BLaER1 (cell line): ENCODE data around the gene RHOH.

Experiments used
- H3K27ac ChIP-seq: shearing (Covaris generic); formaldehyde crosslinking; 2 replicates; pipeline ENCODE4 v1.8.1; 2022
- H3K27me3 ChIP-seq: shearing (Covaris generic); formaldehyde crosslinking; 2 replicates; pipeline ENCODE4 v1.8.1; 2022
- H3K36me3 ChIP-seq: shearing (Covaris generic); formaldehyde crosslinking; 2 replicates; pipeline ENCODE4 v1.8.1; 2022
- H3K4me1 ChIP-seq: shearing (Covaris generic); formaldehyde crosslinking; 2 replicates; pipeline ENCODE4 v1.8.1; 2022
- H3K4me2 ChIP-seq: shearing (Covaris generic); formaldehyde crosslinking; 2 replicates; pipeline ENCODE4 v1.8.1; 2022
- H3K4me3 ChIP-seq: shearing (Covaris generic); formaldehyde crosslinking; 2 replicates; pipeline ENCODE4 v1.8.1; 2022
- H3K9ac ChIP-seq: shearing (Covaris generic); formaldehyde crosslinking; 2 replicates; pipeline ENCODE4 v1.8.1; 2022
- H3K9me3 ChIP-seq: shearing (Covaris generic); formaldehyde crosslinking; 2 replicates; pipeline ENCODE4 v1.8.1; 2022
- H4K20me1 ChIP-seq: shearing (Covaris generic); formaldehyde crosslinking; 2 replicates; pipeline ENCODE4 v1.8.1; 2022
- Cebpa-rat ChIP-seq: shearing (Covaris generic); IDR thresholded peaks from 2 replicates; pipeline ENCODE4 v1.8.1; 2022

RHOH gene

GRCh38 chr4:40241026-40241425 lies 44.2 kb downstream of the RHOH start:
- Histone ChIP-seq H3K9me3 (no peaks in the 10 kb centered on the region), H4K20me1 (peaks cover 38% of the 10 kb centered on the region; the same call in 1 of the 2 replicates), H3K27me3 (no peaks in the 10 kb centered on the region), H3K4me3 (no peak overlapping the region), H3K9ac (no peak overlapping the region), H3K4me1 (peaks cover 48% of the 10 kb centered on the region), H3K4me2 (no peak overlapping the region), H3K36me3 (peaks cover 68% of the 10 kb centered on the region), H3K27ac (no peak overlapping the region)
- TF ChIP-seq Cebpa-rat: no peak

GRCh38 chr4:40241941-40242340 lies 45.1 kb downstream of the RHOH start:
- Histone ChIP-seq H3K4me3 (no peak overlapping the region), H3K36me3 (peaks cover 72% of the 10 kb centered on the region), H3K9me3 (no peaks in the 10 kb centered on the region), H3K4me1 (peaks cover 56% of the 10 kb centered on the region), H3K27ac (peak overlapping the region; percentile 31; the same call in 1 of the 2 replicates), H4K20me1 (peaks cover 38% of the 10 kb centered on the region; the same call in 1 of the 2 replicates), H3K4me2 (peak overlapping the region; percentile 11), H3K27me3 (no peaks in the 10 kb centered on the region), H3K9ac (no peak overlapping the region)
- no peak for TF ChIP-seq Cebpa-rat

- no peak overlapping the region for H3K4me3 ChIP-seq
- no peak for TF ChIP-seq Cebpa-rat
- H3K36me3 ChIP-seq: peaks cover 66% of the 10 kb centered on the region
- peaks cover 38% of the 10 kb centered on the region; the same call in 1 of the 2 replicates for H4K20me1 ChIP-seq
- no peak overlapping the region for H3K27ac ChIP-seq
- H3K4me2 ChIP-seq: no peak overlapping the region
- H3K9ac ChIP-seq: no peak overlapping the region
- no peaks in the 10 kb centered on the region for H3K9me3 ChIP-seq
- no peaks in the 10 kb centered on the region for H3K27me3 ChIP-seq
- peaks cover 52% of the 10 kb centered on the region for H3K4me1 ChIP-seq
Measured at GRCh38 chr4:40243386-40243948, 46.6 kb downstream of the RHOH start.

DNA sequence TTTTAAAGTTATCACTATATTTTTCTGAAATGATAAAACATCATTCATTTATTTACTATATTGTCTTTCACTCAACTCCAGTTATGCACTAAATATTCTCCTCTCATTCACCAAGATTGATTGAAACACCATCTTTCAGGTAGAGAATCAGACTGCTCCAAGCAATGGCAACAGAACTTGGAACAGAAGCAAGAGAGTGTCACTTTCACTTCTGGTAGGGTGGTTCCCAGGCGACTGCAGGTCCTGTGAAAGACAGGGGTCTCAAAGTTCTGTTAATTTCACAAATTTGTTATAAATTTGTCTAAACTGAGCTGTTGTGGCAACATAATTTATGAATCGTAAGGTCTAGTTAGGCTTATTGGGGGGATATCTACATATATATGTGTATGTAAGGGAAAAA lies 47.8 kb downstream of the RHOH start:
- H3K27me3 ChIP-seq: no peaks in the 10 kb centered on the region
- no peak for TF ChIP-seq Cebpa-rat
- H4K20me1 ChIP-seq: peaks cover 32% of the 10 kb centered on the region; the same call in 1 of the 2 replicates
- H3K9ac ChIP-seq: no peak overlapping the region
- no peak overlapping the region for H3K4me2 ChIP-seq
- H3K4me3 ChIP-seq: no peak overlapping the region
- peaks cover 40% of the 10 kb centered on the region for H3K4me1 ChIP-seq
- H3K27ac ChIP-seq: no peak overlapping the region
- peaks cover 59% of the 10 kb centered on the region for H3K36me3 ChIP-seq
- no peaks in the 10 kb centered on the region for H3K9me3 ChIP-seq

GRCh38 chr4:40245550-40245949 lies 48.7 kb downstream of the RHOH start:
- H3K9ac ChIP-seq: no peak overlapping the region
- no peak overlapping the region for H3K4me3 ChIP-seq
- H3K27me3 ChIP-seq: no peaks in the 10 kb centered on the region
- no peak for TF ChIP-seq Cebpa-rat
- no peaks in the 10 kb centered on the region for H3K9me3 ChIP-seq
- peaks cover 38% of the 10 kb centered on the region for H3K4me1 ChIP-seq
- peaks cover 24% of the 10 kb centered on the region; the same call in 1 of the 2 replicates for H4K20me1 ChIP-seq
- peaks cover 54% of the 10 kb centered on the region for H3K36me3 ChIP-seq
- H3K27ac ChIP-seq: no peak overlapping the region
- H3K4me2 ChIP-seq: no peak overlapping the region

DNA sequence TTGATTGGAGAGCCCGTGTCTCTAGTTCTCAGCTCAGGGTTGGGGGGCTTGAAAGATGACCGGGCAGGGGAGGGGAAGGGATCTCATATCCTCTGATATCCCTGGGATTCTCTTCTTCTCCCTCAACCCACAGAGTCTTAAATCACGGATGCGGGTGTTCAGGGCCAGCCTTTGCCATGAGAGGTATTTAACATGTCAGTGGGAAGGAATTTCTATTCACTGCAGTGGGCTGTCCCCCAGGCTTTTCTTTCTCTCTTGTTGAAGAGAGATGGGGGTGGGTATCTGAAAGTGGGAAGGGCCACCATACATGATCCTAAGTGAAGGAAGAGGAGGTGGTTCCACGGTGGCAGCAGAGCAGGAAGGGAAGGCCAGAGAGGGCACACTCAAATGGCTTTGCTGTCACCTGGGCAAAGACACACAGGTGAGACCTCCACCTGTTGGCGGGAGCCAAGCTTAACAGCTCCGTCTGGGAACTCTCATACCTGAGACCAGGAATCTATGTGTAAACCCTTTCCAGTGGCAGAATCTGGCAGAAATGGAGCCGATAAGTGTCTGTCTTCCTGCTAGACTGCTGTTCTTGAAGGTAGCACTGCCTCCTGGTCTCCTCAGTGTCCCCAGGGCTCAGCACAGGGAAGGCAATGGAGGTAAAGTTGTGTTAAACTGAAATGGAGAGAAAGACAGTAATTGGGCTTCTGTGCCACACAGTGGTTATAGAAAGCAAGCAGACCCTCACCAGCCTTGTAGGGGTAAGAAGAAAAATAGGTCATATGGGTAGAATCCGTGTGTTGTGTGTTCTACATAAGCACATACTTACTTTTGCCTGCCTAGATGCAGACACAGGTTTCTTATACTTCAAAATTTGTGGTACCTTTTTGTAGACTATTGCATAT lies 49.4 kb downstream of the RHOH start:
- H3K4me2 ChIP-seq: no peak overlapping the region
- H3K4me1 ChIP-seq: peaks cover 38% of the 10 kb centered on the region
- H3K9me3 ChIP-seq: no peaks in the 10 kb centered on the region
- TF ChIP-seq Cebpa-rat: no peak
- H3K4me3 ChIP-seq: no peak overlapping the region
- no peak overlapping the region for H3K9ac ChIP-seq
- no peaks in the 10 kb centered on the region for H3K27me3 ChIP-seq
- H3K27ac ChIP-seq: no peak overlapping the region
- peaks cover 20% of the 10 kb centered on the region; the same call in 1 of the 2 replicates for H4K20me1 ChIP-seq
- peaks cover 50% of the 10 kb centered on the region for H3K36me3 ChIP-seq

DNA sequence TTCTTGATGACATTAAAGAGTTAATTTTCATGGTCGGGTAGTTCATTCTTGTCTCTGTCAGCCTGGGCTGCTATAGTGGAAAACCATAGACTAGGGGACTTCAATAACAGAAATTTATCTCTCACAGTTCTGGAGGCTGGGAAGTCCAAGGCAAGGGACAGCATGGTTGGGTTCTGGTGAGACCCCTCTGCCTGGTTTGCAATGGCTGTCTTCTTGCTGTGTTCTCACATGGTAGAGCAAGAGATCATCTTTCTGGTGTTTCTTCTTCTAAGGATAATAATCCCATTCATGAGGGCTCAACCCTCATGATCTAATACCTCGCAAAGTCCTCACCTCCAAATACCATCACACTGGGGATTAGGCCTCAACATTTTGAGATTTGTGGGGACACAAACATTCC lies 50.1 kb downstream of the RHOH start:
- Histone ChIP-seq H3K27me3 (no peaks in the 10 kb centered on the region), H3K4me1 (peaks cover 31% of the 10 kb centered on the region), H3K27ac (no peak overlapping the region), H3K36me3 (peaks cover 45% of the 10 kb centered on the region), H3K4me3 (no peak overlapping the region), H4K20me1 (peaks cover 15% of the 10 kb centered on the region; the same call in 1 of the 2 replicates), H3K9me3 (no peaks in the 10 kb centered on the region), H3K4me2 (peak overlapping the region; percentile 20; the same call in 1 of the 2 replicates), H3K9ac (no peak overlapping the region)
- no peak for TF ChIP-seq Cebpa-rat

DNA sequence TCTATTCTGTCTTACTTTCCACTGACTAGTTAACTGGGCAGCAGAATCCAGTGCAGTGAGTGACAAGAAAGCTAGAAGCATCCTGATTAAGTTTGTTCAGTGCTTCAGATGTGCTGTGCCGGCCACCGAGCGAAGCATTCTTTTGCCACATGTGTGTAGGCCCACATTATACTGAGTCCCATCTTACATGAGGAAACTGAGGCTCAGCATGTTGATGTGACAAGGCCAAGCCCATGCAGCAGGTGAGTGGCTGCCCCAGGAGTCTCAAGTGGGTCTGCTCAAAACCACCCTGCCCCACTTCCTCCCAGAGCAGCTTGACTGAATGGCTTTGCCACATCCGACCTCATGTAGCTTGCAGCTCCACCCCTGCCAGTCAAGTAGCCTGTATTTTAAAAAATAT lies 50.5 kb downstream of the RHOH start:
- peaks cover 10% of the 10 kb centered on the region; the same call in 1 of the 2 replicates for H4K20me1 ChIP-seq
- H3K9ac ChIP-seq: no peak overlapping the region
- no peaks in the 10 kb centered on the region for H3K9me3 ChIP-seq
- H3K4me1 ChIP-seq: peaks cover 27% of the 10 kb centered on the region
- no peak overlapping the region for H3K27ac ChIP-seq
- TF ChIP-seq Cebpa-rat: no peak
- H3K4me2 ChIP-seq: peak overlapping the region; percentile 20; the same call in 1 of the 2 replicates
- no peak overlapping the region for H3K4me3 ChIP-seq
- no peaks in the 10 kb centered on the region for H3K27me3 ChIP-seq
- H3K36me3 ChIP-seq: peaks cover 40% of the 10 kb centered on the region

- TF ChIP-seq Cebpa-rat: no peak
- H3K4me1 ChIP-seq: peaks cover 27% of the 10 kb centered on the region; the same call in 1 of the 2 replicates
- H3K27me3 ChIP-seq: no peaks in the 10 kb centered on the region
- H3K4me2 ChIP-seq: no peak overlapping the region
- no peak overlapping the region for H3K27ac ChIP-seq
- H3K9me3 ChIP-seq: no peaks in the 10 kb centered on the region
- no peak overlapping the region for H3K4me3 ChIP-seq
- no peaks in the 10 kb centered on the region for H4K20me1 ChIP-seq
- no peak overlapping the region for H3K9ac ChIP-seq
- H3K36me3 ChIP-seq: 0 out of 2 replicates have a peak, but pooled peaks cover under 1% of the 10 kb centered on the region
Measured at GRCh38 chr4:40251366-40251765, 54.5 kb downstream of the RHOH start.

DNA sequence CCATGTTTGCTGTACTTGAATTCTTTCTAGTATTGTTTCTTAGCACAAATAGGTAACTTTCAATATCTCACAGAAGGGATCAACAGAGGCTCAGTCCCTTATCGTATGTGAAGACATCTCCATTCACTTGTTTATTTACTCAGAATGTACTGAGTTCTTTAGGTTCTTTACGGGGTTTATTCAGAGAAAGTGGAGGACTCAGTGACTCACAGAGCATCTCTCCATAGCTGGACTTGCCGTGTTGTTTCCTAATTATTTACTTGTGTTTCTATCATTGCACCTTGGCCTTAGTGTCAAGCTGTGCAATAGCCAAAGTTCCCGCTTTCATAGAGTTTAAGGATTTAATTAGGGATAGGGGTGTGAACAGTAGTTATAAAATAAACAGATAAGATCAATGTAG lies 57.1 kb downstream of the RHOH start:
- no peak overlapping the region for H3K9ac ChIP-seq
- no peaks in the 10 kb centered on the region for H3K9me3 ChIP-seq
- TF ChIP-seq Cebpa-rat: no peak
- no peak overlapping the region for H3K4me3 ChIP-seq
- H3K4me1 ChIP-seq: peaks cover 25% of the 10 kb centered on the region
- H3K27me3 ChIP-seq: no peaks in the 10 kb centered on the region
- H4K20me1 ChIP-seq: no peaks in the 10 kb centered on the region
- H3K27ac ChIP-seq: no peak overlapping the region
- H3K4me2 ChIP-seq: no peak overlapping the region
- no peaks in the 10 kb centered on the region for H3K36me3 ChIP-seq
